Ureter (tissue), 1 donor: ENCODE measurements around the gene DOK3. TPM values are rescaled to one million over a fixed set of nuclear protein-coding genes. Genes with fewer than 3 reads are reported as not detected.

Experiments used
- DNase-seq: peaks from one replicate; pipeline ENCODE4 v3.0.0-alpha.2; 2020; ENCODE audit warnings: low spot score
- total RNA-seq: library from RNA; stranded (reverse); gene quantifications from one replicate; pipeline ENCODE4 v1.2.4, GENCODE V29; 2023
- donor health status: DM: yes; HTN: yes; CAD: no.

DOK3 gene
- total RNA-seq, 1 donor from 2014 or later, result 7.9 TPM

DNA sequence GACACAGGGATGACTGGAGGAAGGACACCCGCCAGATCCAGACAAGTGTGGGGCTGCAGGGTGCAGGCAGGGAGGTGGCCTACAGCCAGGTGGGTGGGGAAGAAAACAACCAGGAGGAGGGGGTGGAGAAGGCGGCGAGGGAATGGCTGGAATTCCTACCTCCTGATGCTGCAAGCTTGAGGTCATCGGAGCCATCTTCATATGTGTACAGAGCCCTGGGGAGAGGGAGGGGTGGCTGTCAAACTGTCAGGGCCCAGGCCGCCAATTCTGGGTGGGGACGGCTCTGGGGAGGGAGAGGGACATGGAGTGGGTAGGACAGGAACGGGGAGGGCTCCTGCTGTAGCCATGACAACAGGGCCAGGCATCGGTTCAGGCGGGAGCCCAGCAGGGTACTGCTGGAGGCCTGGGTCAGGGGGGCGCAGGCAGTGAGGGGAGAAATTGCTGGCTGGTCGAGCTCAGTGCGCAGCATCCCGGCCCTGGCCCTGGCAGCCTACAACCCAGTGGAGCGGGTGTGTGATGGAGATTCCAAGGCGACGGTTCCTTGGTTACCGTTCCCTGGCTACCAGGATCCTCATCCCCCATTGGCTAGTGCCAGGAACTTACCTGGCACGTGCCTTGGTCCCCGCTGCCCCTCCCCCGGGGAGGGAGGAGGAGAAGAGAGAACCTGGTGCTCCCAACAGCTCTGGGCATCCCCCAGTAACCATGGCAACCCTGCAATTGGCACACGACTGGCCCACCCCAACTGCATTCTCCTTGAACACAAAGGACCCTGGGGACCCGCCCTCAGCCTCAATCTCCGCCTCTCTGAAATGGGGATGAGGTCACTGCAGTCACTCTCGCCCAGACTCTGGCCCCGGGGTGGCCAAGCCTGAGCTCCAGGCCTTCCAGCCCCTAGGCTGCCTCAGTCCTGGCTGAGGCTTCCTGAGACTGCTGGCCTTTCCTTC lies 40.7 kb downstream of the DOK3 start:
- DNase-seq, result no peak

GRCh38 chr5:177468329-177468684 lies 41.3 kb downstream of the DOK3 start:
- no peak for DNase-seq

DNA sequence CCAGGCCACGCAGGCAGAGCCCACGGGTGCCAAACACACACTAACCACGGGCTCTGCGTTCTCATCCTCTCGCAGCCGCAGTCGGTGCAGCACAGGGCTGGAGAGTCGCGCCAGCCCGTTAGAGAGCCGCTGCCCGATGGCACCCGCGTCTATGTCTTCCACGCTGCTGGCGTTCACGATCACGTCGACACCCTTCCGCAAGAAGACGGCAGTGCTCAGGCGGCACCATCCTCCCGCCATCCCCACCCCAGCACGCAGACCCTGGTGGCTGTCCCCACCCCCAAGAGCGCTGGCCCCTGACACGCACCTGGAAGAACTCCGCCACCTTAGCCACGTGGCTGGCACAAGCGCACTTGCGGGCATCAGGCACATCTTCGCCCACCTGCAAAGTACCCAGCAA lies 42.2 kb downstream of the DOK3 start:
- no peak for DNase-seq

- no peak for DNase-seq
Measured at GRCh38 chr5:177466861-177467260, 42.8 kb downstream of the DOK3 start.

DNA sequence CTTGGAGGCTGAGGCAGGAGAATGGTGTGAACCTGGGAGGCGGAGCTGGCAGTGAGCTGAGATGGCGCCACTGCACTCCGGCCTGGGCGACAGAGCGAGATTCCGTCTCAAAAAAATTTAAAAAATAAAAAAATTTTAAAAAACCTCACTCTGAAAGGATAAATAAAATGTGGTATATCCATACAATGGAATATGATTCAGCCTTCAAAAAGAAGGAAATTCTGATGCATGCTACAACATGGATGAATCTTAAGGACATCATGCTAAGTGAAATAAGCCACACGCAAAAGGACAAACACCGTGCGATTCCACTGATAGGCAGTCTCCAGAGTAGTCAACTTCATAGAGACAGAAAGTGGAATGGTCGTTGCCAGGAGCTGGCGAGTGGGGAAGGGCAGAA lies 44.6 kb downstream of the DOK3 start:
- no peak for DNase-seq

GRCh38 chr5:177462021-177462670 lies 47.5 kb downstream of the DOK3 start:
- DNase-seq, result no peak

DNA sequence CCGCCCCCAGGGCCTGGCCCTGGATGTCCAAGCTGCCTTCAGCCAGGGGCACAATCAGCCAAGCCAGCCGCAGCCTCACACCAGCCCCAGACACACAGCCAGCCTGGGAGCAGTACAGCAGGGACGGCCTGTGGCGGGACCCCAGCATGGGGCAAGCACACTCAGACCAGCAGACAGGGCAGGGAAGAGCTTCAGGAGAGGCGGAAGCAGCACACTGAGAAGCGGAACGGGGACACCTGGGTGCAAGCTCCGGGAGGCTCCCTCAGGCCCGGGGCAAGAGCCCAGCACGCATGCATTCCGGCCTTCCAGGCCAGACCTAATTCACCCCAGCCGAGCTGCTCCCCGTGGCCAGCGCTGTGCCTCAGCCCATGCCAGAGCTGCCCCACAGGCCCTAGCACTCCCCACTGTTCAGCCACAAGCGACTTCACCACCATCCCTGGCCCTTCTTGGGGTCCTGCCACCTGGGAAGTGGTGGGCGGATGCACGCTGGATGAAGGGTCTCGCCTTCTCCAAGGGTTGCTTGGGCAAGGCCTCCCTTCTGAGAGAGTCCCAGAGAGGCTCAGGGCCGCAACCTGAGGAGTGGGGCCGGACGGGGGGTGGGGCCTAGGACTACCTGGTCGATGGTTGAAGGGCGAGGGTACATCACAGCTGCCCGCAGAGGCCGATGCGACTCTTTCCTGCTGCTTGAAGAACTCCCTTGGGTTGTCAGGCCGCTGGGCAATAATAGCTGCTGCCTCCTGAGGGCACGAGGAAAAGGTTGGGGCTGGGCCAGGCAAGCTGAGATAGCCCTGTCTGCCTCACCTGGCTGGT lies 49.6 kb downstream of the DOK3 start:
- DNase-seq, result no peak

DNA sequence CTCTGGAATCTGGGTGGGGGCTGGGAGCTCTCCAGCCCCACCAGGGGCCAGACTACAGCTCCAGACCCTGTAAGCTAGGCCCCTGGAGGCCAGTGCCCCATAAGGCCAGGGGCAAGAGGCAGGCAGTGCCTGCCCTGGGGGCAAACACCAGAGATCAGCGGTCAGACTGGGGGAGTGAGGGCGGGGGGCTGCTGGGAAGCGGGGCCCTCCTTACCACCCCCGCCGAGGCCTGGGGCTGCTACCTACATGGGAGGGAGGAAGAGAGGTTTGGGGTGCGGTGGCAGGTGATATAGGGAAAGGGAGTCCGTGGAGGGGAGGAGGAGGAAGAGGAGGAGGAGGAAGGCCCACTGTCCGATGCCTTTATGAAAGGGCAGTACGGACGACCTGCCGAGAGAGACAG lies 50.3 kb downstream of the DOK3 start:
- DNase-seq, result no peak

GRCh38 chr5:177458912-177459350 lies 50.7 kb downstream of the DOK3 start:
- DNase-seq, result no peak

DNA sequence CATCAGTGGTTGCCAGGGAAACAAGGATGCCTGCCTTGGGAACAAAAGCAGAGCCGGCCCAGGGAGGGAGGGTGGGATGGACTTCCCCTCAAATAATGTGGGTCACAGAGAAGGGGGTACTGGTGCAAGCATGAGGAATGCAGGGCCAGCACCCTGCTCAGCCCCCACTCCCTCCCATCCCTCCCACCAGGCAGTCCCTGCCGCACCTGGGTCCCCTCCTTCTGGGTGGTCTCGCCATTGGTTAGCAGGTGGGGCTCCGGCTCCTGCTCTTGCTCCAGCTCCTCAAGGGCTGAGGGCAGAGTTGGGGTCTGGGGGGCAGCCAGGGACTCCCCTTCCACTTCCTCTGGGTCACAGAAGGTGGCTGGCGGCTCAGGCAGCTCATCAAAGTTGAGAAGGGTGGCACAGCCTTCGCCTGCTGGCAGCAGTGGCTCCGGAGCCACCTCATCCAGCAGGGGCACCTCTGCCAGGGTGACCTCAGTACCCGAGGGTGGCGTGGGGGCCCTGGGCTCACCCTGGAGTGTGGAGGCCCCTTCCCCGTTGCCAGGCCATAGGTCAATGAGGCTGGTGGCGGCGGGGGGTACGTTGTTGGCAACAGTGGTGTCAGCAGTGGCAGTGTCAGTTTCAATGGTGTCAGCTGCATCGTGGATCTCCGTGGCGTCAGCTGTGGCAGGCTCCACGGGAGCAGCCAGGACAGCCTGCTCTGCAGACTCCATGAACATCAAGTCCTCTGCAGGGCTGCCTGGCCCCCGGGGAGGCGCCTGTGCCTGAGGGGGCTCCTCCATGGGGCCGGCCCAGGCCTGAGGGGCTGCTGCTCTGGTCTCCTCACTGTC lies 51.6 kb downstream of the DOK3 start:
- DNase-seq, result no peak

GRCh38 chr5:177456976-177457851 lies 52.4 kb downstream of the DOK3 start:
- DNase-seq, result peak; percentile 79

DNA sequence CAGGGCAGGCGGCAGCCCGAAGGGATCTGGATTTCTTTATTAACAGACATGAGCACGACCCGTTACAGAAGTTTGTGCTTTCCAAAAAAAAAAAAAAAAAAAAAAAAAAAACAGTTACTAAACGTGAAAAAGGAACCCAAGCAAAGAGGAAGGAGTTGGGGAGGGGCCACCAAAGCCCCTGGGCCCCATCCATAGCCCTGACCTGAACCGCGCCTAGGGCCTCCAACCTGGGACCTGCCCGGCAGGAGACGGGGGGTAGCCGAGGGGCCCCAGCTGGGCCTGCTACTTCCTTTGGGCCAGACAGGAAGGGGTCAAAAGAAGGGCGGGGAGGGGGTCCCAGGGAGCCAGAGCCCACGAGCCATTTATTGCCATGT lies 53.0 kb downstream of the DOK3 start:
- DNase-seq, result no peak

- DNase-seq, result peak; percentile 95
Measured at GRCh38 chr5:177455661-177456590, 53.7 kb downstream of the DOK3 start.

DNA sequence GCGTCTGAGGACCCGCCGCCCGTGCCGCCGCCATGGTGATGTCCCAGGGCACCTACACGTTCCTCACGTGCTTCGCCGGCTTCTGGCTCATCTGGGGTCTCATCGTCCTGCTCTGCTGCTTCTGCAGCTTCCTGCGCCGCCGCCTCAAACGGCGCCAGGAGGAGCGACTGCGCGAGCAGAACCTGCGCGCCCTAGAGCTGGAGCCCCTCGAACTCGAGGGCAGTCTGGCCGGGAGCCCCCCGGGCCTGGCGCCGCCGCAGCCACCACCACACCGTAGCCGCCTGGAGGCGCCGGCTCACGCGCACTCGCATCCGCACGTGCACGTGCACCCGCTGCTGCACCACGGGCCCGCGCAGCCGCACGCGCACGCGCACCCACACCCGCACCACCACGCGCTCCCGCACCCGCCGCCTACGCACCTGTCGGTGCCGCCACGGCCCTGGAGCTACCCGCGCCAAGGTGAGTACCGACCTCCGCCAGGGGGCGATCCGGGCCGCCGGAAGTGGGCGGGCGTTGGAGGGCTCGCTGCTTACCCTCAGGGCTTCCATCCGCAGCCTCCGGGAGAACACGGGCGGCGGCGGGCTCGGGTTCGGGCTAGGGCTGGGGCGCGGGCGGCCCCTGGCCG lies 54.5 kb downstream of the DOK3 start:
- peak; percentile 89 for DNase-seq

- DNase-seq, result peak; percentile 93
Measured at GRCh38 chr5:177454397-177455035, 55.1 kb downstream of the DOK3 start.

GRCh38 chr5:177453852-177454396 lies 55.7 kb downstream of the DOK3 start:
- no peak for DNase-seq

DNA sequence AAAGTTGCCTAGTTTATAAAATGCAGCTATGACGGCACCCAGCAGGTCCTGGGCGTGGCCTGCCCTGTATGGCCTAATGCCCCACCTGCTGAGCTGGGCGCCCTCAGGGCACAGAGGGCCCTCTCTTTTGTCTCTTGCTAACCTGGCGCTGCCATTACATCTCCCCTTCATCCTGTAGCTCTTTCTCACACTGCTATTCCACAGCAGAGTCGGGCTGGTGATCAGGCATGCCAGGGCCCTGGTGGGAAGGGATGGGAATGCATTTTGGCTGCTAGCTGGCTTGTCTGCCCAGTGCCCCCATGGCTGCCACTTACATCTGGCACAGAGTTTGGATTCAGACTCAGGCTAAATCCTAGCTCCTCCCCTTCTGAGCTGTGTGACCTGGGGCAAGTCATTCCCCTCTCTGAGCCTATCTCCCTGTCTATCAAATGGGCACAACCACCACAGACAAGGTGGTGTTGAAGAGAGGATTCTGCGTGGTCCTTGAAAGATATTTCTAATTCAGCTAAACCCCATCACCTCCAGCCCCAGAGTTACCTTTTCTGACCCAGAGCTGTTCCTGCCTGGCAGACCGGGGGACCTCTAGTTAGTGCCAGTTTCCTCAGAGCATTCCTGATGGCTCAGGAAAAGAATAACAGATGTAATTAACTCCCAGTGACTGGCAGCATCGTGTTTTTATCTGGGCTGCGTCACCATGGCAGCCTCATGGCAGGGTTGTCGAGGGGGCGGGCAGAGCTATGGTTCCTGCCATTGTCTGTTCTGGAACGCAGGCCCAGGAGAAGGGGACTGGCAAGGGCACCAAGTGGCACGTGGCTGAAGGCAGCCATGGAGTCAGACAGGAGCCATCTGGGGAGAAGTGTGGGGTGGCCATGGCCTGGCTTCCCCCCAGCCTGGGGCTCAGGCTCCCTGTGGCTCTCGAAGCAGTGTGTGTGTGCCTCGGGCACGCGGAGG lies 56.7 kb downstream of the DOK3 start:
- no peak for DNase-seq
